ENCODE measurements around the gene FLVCR2.

FLVCR2 gene

GRCh38 chr14:75559045-75559444, 19.4 kb upstream of the FLVCR2 start:
- DNase-seq: no peak

GRCh38 chr14:75559451-75560222, 18.8 kb upstream of the FLVCR2 start:
- no peak for DNase-seq

- DNase-seq: peak; percentile 56
These were observed 17.4 kb upstream of the FLVCR2 start for GRCh38 chr14:75561013-75561432.

GRCh38 chr14:75562089-75562488, 16.3 kb upstream of the FLVCR2 start:
- DNase-seq: peak; percentile 72

- DNase-seq: no peak
These were observed 15.9 kb upstream of the FLVCR2 start for GRCh38 chr14:75562489-75562888.

GRCh38 chr14:75563931-75564330, 14.5 kb upstream of the FLVCR2 start:
- DNase-seq: no peak

- DNase-seq: no peak
These were observed 13.4 kb upstream of the FLVCR2 start for GRCh38 chr14:75565056-75565455.

- DNase-seq: peak; percentile 73
These were observed 12.1 kb upstream of the FLVCR2 start for GRCh38 chr14:75566321-75566720.

- peak; percentile 53 for DNase-seq
These were observed 11.7 kb upstream of the FLVCR2 start for GRCh38 chr14:75566752-75567151.

- no peak for DNase-seq
These were observed 10.3 kb upstream of the FLVCR2 start for GRCh38 chr14:75568140-75568539.

GRCh38 chr14:75568791-75569190, 9.6 kb upstream of the FLVCR2 start:
- DNase-seq: no peak

GRCh38 chr14:75570797-75571196, 7.6 kb upstream of the FLVCR2 start:
- no peak for DNase-seq

GRCh38 chr14:75572104-75572503, 6.3 kb upstream of the FLVCR2 start:
- DNase-seq: no peak

- no peak for DNase-seq
These were observed 1.3 kb upstream of the FLVCR2 start for GRCh38 chr14:75577090-75577489.

GRCh38 chr14:75577729-75578101, 705 bp upstream of the FLVCR2 start:
- DNase-seq: peak; percentile 72

- DNase-seq: no peak
These were observed 442 bp downstream of the FLVCR2 start for GRCh38 chr14:75578786-75579337.

GRCh38 chr14:75579338-75579864, 981 bp downstream of the FLVCR2 start:
- no peak for DNase-seq

- no peak for DNase-seq
These were observed 1.5 kb downstream of the FLVCR2 start for GRCh38 chr14:75579882-75580281.

- no peak for DNase-seq
These were observed 9.0 kb downstream of the FLVCR2 start for GRCh38 chr14:75587388-75587787.

GRCh38 chr14:75589931-75590330, 11.5 kb downstream of the FLVCR2 start:
- DNase-seq: no peak

- DNase-seq: no peak
These were observed 13.0 kb downstream of the FLVCR2 start for GRCh38 chr14:75591331-75591946.

- no peak for DNase-seq
These were observed 13.7 kb downstream of the FLVCR2 start for GRCh38 chr14:75591987-75592575.

- DNase-seq: no peak
These were observed 16.8 kb downstream of the FLVCR2 start for GRCh38 chr14:75595226-75595625.

GRCh38 chr14:75597149-75597548, 18.7 kb downstream of the FLVCR2 start:
- no peak for DNase-seq
